ENCODE results near the gene SSBP4.

Gene SSBP4

GRCh38 chr19:18446145-18446810, 27.1 kb downstream of the SSBP4 start:
- no peak for DNase-seq

DNA sequence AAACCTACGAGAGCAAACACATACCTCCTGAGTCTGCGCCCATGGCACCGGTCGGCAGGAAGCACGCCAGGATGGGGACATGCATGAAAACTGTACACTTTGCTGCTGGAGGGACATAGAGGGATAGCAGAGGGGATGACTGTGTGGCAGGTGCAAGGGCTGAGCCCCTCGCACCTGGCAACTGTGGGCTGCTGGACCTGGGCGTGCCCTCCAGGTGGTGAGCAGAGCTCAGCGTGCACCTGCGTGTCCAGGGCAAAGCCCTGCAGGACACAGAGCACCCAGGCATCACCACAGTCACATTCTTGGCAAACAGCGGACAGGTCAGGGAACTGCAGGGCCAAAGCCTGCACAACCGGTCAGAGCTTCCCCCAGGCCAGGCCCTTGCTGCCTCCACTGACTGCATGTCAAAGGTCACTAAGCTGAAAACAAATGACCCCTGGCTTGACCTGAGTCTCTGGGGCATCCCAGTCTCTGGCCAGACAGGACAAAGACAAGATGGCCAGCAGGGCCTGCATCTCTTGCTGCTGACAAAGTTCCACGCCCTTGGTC, 27.7 kb downstream of the SSBP4 start:
- no peak for DNase-seq

- no peak for DNase-seq
Measured at GRCh38 chr19:18449552-18449951, 30.4 kb downstream of the SSBP4 start.

- no peak for DNase-seq
Measured at GRCh38 chr19:18450021-18450930, 31.1 kb downstream of the SSBP4 start.

GRCh38 chr19:18450931-18451836, 32.0 kb downstream of the SSBP4 start:
- peak; percentile 75 for DNase-seq

GRCh38 chr19:18452386-18452785, 33.2 kb downstream of the SSBP4 start:
- DNase-seq: no peak

- no peak for DNase-seq
Measured at GRCh38 chr19:18453269-18454024, 34.2 kb downstream of the SSBP4 start.

DNA sequence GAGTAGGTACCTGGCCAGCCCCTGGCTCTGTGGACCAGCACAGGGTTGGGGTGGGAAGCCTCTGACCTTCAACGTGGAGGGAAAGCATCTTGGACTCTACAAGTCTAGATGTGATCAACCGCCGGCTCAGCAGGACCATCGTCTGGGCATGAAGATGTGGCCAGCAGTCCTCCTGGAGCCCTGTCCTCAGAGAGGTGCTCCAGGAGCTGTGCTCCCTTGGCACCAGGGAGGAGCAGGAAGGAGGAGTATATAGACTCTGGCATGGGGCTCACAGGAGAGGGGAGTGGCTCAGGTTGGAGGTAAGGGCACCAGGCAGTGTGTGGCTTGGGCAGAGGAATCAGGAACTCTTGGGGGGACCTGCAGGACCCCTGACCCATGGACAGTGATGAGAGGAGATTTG, 37.1 kb downstream of the SSBP4 start:
- DNase-seq: no peak

GRCh38 chr19:18456974-18457373, 37.8 kb downstream of the SSBP4 start:
- DNase-seq: no peak

GRCh38 chr19:18457483-18458331, 38.5 kb downstream of the SSBP4 start:
- DNase-seq: no peak

DNA sequence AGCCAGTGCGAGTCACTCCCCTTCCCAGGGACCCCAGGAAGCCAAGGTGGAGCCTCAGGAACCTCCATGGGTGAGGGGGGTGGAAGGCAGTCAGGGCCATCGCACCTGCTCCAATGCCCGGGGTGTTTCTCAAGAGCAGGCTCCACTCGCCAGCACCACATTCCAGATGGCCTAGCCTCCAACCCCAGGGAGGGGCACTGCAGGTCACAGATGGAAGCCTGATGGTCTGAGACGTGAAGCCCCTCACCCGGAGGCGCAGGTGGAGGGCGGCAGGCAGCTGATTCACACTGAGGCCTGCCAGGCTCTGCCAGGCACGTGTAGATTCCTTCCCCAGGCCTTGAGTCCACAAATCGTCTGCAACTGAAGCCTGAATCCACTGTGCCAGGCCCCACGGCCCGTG, 41.7 kb downstream of the SSBP4 start:
- DNase-seq: no peak

DNA sequence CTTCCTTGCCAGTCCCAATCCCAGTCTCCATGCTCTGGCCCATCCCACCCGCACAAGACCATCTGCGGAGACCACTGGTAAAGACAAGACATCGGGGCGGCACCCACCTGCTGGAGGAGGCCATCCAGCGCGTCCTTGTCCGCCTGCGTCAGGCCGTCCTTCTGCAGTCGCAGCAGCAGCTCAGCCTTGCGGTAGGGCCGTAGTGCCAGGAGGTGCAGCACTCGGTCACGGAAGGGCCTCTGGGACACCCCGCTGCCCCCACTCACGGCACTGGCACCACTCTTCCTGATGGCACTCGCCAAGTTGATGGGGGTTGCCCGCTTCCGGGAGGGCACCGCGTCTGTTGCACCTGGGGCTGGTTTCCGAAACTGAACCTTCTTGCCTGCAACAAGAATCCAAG, 42.3 kb downstream of the SSBP4 start:
- no peak for DNase-seq

DNA sequence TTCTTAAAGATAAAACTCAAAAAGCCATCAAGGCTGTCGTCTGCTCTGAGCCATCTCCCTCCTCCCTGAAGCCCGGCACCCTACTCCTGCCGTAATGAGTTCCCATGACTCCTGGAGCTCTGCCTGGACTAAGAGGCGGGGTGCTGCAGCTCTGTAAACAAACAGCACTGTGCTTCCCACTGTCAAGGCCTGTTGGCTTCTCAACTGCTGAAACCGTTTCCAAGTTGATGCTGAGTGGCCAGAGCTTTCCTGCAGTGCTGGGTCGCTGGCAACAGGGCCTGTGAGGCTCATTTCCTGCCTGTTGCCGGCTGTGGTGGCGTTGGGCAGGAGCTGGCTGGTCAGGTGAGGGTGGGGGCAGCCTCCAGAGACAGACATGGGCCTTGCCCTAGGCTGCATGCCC, 45.4 kb downstream of the SSBP4 start:
- DNase-seq: no peak

DNA sequence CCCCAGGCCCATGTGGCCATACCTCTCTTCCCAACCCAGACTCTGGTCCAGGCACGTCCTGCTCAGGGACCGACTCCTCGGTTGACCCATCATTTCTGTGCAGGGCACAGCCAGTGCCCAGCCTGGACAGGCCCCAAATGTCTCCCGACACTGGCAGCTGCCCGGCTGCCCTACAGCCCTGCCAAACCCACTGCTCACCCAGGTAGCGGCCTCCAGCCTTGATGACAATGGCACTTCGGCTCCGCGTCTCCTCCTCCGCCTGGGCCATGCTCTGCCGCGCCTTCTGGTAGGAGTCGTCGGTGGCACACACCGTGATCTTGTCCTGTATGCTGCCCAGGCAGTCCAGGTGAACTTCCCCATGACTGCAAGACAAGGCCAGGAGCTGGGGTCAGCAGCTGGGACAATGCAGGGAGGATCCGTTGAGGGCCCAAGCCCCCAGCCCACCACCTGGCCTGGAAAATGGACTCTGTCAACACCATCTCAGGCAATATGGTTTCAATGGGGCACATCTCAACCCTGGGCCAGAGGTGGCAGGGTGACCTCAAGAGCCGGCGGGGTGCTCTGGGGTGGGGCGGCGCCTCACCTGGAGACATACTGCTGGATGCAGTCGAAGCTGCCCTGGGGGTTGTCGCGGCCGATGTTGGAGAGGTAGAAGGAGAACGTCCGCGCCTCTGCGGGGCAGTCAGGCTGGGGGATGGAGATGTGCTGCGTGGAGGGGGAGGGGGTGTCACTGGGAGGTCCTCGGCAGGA, 46.2 kb downstream of the SSBP4 start:
- no peak for DNase-seq

DNA sequence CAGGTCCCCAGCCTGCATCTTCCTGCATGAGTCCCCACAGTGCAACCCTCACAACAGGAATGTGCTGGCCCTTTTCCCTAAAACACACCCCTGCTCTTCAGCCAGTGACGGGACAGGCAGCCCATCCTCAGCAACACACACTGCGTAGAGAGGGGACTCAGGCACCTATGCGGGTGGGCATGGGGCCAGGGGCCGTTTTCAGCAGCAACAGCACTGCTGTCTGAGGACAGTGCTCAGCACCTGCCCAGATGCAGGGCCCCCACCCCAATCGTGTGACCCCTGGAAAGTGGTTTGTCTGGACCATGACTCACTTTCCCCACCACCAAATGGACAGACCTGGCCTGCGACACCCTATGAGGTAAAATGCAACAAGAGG, 46.8 kb downstream of the SSBP4 start:
- DNase-seq: no peak

DNA sequence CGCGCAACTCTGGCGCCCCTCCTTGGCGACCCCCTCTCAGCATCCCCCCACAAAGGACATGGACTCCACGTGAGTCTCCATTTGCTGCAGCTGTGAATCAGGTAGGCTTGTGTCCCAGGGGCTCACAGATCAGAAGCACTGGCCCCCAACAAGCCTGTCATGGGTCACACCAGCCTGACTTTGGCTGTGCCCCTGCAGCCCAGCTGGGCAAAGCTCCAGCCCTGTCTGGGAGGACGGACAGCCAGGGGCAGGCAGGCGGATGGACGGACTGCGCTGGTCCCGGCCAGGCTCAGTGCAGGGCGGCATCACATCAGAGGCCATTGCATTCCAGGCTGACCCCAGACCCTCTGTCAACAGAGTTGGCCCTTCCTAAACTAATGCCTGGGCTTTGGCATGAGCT, 47.2 kb downstream of the SSBP4 start:
- DNase-seq: no peak

DNA sequence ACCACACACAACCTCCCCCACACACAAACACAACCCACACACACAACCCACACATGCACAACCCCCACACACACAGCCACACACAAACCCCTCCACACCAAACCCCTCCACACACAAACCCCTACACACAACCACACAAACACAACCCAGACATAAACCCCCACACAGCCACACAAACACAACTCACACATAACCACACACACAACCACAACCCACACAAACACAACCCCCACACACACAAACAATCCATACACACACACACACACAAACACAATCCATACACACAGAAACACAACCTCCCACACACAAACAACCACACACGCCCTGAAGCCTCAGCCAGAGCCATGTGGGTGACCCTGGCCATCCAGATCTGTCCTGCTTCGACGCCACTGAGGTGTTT, 48.8 kb downstream of the SSBP4 start:
- no peak for DNase-seq

- peak; percentile 35 for DNase-seq
Measured at GRCh38 chr19:18468517-18468916, 49.3 kb downstream of the SSBP4 start.

DNA sequence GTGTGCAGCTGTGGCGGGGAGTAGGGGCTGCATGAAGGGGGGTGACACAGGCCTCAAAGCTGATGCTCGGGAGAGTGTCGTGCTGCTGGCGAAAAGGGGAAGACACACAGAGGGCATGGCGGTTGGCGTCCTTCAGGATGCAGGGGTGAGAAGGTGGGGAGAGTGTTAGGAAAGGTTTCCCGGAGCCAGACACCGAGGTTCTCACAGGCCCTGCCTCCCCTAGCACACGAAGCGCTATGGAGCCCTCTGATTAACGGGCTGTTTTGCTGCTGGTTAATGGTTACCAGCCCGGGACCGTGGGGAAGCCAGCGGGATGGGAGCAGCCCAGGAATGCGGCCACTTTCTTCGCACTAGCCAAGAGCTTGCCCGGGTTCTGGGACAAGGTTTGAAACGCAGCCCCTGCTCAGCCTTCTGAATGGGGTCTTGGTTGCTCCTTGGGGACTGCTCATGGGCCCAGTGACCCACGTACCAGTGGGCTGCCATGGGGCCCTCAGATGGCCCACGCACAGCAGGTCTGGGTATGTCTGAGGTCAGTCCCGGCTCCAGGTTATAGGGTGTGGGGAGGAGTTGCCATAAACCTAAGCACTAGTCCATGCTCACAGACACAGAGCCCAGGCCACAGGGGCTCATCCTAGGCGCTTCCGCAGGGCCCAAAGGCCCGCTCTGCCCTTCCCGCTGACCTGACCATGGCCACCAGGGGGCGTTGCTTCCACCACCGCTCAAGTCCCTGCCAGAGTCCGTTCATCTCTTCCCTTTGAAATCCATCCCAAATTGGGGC, 50.1 kb downstream of the SSBP4 start:
- DNase-seq: peak; percentile 62

GRCh38 chr19:18470787-18471186, 51.6 kb downstream of the SSBP4 start:
- DNase-seq: no peak
